GM18951 (cell line): ENCODE results near the gene KIF16B.
"Not testable (repeated sequence)": the region's sequence is repeated elsewhere in the genome, so short reads cannot be mapped to it uniquely, and the experiment has no call there.

ENCODE experiments used
- POLR2A ChIP-seq: IDR thresholded peaks from 4 replicates; pipeline ENCODE4 v1.6.1; 2011; ENCODE audit warnings: mild to moderate bottlenecking; ENCODE audit not compliant: insufficient read length, insufficient read depth; ENCODE audit errors: extremely low read depth
- in situ Hi-C: fragments of 300-500 bp; cut with MboI; formaldehyde crosslinking; loops from one replicate; pipeline ENCODE4 v1.12.0; 2022; ENCODE audit warnings: low sequenced_read_pairs, mixed read lengths, inconsistent platforms; ENCODE audit not compliant: unreplicated experiment

Gene KIF16B

GRCh38 chr20:16246870-16247269 lies 326.4 kb downstream of the KIF16B start:
- TF ChIP-seq POLR2A: no peak
- in situ Hi-C loops: no loop called here

GRCh38 chr20:16246291-16246690 lies 327.0 kb downstream of the KIF16B start:
- TF ChIP-seq POLR2A: no peak
- in situ Hi-C loops: no loop called here

GRCh38 chr20:16245879-16246278 lies 327.4 kb downstream of the KIF16B start:
- in situ Hi-C loops: no loop called here
- no peak for TF ChIP-seq POLR2A

- TF ChIP-seq POLR2A: no peak
These were observed 328.4 kb downstream of the KIF16B start for GRCh38 chr20:16244892-16245291.

GRCh38 chr20:16243470-16243869 lies 329.8 kb downstream of the KIF16B start:
- in situ Hi-C loops: no loop called here
- TF ChIP-seq POLR2A: no peak

More at GRCh38 chr20:16244892-16245291, 328.4 kb downstream of the KIF16B start:
- in situ Hi-C loops: no loop called here

GRCh38 chr20:16241911-16242310 lies 331.3 kb downstream of the KIF16B start:
- in situ Hi-C loops: no loop called here
- no peak for TF ChIP-seq POLR2A

GRCh38 chr20:16240355-16240754 lies 332.9 kb downstream of the KIF16B start:
- TF ChIP-seq POLR2A: no peak
- in situ Hi-C loops: no loop called here

GRCh38 chr20:16236589-16237241 lies 336.5 kb downstream of the KIF16B start:
- no peak for TF ChIP-seq POLR2A
- in situ Hi-C loops: no loop called here

- in situ Hi-C loops: no loop called here
- no peak for TF ChIP-seq POLR2A
These were observed 342.8 kb downstream of the KIF16B start for GRCh38 chr20:16230402-16230801.

- in situ Hi-C loops: no loop called here
- no peak for TF ChIP-seq POLR2A
These were observed 343.4 kb downstream of the KIF16B start for GRCh38 chr20:16229813-16230212.

GRCh38 chr20:16228722-16229121 lies 344.5 kb downstream of the KIF16B start:
- in situ Hi-C loops: no loop called here
- TF ChIP-seq POLR2A: no peak

GRCh38 chr20:16226961-16227360 lies 346.3 kb downstream of the KIF16B start:
- in situ Hi-C loops: not testable (repeated sequence)

GRCh38 chr20:16224836-16225235 lies 348.4 kb downstream of the KIF16B start:
- in situ Hi-C loops: no loop called here
- no peak for TF ChIP-seq POLR2A

GRCh38 chr20:16222859-16223411 lies 350.3 kb downstream of the KIF16B start:
- TF ChIP-seq POLR2A: no peak
- in situ Hi-C loops: no loop called here
